HG03280 (cell line): Measurements from ENCODE around the gene NUP188.

Experiments used
- ATAC-seq: cut with Tn5 transposase; IDR thresholded peaks from one replicate; pipeline ENCODE4 v1.9.1; 2021; ENCODE audit warnings: mild to moderate bottlenecking, moderate library complexity; ENCODE audit not compliant: unreplicated experiment

NUP188 gene

DNA sequence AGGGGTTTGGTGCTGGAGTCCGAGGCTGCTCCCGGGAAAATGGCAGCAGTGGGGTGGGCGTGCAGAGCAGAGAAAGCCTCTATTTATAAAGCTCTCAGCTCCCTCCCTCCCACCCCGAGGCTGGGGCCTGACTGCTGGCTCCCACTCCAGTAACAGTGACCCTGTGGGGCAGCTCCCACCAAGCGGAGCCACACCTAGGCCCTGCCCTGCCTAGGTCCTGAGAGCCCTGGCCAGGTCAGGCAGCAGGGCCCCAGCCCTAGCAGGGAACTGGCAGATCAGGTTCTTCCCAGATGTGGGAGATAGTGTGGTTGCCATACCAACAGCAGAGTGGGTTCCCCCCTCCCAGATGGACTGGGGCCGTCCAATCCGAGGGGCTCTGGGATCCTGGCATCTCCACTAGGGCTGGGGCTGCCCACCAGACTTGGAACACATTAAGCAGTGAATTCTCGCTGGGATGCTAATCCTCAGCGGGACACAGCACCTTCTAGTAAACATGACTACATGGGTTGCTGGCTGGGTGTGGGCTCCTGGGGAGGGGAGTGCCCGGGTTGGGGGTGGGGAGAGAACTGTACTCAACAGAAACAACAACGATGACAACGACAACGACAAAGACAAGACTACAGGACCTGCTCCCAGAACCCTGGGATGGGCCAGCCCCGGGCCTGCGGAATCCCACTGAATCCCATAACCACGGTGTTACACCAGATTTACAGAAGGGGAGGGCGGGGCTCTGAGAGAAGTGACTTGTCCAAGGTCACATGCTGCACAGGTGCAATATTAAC is 79.1 kb downstream of the NUP188 start:
- ATAC-seq = no peak

DNA sequence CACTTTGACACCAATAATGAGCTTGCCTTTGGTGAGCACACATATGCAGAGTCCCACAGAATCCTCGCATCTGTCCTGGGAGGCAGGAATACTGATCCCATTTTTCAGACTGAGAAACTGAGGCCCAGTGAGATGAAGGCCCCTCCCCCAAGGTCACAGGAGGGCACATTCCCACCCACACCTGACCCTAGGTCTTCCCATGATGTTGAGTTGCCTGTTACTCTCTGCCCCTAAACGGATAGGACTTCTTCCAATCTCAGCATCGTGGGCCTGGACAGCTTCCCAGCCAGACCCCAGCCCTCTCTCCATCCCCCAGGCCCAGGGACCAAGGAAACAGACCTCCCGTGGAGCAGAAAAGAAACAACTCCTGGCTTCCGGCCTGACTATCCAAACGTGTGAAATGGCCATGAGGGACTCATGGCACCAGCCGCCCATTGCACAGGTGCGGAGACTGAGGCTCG is 79.8 kb downstream of the NUP188 start:
- no peak for ATAC-seq

GRCh38 chr9:129027685-129028191 is 80.2 kb downstream of the NUP188 start:
- ATAC-seq = peak; percentile 37

DNA sequence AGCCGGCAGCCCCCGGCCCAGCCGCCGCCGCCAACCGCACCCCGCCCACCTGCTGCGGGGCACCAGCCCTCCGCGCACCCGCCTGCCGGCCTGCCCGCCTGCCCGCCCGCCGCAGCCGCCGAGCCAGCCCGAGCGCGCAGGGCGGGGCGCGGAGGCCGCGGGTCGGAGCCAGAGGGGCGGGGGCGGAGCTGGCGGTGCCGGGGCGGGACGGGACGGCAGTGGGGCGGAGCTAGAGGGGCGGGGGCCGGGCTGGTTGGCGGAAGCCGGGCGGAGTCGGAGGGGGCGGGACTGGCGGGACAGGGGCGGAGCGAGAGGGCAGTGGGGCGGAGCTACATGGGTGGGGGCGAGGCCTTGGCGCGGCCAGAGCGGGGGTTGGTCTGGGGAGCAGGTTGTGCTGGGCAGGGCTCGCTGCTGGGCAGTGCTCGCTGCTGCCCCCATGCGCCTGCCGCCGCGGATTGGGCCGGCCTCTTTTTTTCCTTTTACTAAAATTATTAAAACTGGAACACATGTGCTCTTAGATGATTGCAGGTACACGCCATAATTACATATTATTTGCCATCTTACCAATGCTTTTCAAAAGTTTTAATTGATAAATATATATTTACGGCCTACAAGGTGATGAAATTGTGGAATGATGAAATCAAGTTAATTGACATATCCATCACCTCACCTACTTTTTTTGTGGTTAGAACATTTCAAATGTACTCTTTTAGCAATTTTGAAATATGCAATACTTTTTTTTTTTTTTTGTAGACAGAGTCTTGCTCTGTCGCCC is 80.9 kb downstream of the NUP188 start, which contains the start of gene SH3GLB2:
SH3GLB2 (minus strand) TSS at position 140 of the 775 bp plus-strand sequence. CDS start 177 bp downstream, outside the sequence.
- ATAC-seq = peak; percentile 90

GRCh38 chr9:129030191-129030590 is 82.7 kb downstream of the NUP188 start:
- no peak for ATAC-seq

GRCh38 chr9:129031514-129031913 is 84.0 kb downstream of the NUP188 start:
- ATAC-seq = no peak

GRCh38 chr9:129032541-129033159 is 85.2 kb downstream of the NUP188 start:
- no peak for ATAC-seq

GRCh38 chr9:129033216-129033615 is 85.7 kb downstream of the NUP188 start:
- no peak for ATAC-seq

- ATAC-seq = peak; percentile 11
Measured at GRCh38 chr9:129035838-129036237, 88.3 kb downstream of the NUP188 start.

DNA sequence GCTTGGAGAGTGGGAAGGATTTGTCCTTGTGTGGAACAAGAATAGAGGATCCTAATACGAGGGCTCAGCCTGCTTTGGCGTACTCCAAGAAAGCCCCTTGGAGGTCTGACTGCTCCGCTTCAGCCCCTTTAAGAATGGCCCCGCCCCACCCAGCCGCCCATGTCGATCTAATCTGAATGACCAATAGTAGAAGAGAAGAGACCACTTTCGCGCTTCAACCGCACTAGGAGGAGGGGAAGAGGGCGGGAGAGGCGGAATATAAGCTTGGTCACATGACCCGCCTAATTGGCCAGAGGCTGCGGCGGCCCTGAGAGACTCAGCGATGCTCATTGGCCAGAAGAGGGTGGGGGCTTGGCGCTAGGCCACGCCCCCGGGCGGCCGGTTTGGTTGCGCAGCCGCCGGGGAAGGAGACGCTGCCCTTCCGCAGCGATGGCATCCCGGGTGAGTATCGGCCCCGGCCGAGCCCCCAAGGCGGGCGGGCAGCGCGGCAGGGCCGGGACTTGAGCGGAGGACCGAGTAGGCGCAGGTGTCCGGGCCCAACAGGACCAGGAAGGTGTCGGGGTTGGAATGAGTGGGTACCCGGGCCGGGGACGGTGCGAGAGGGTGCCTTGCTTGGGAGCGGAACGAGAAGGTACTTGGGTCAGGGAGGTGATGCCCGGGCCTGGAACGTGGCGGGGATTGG is 88.9 kb downstream of the NUP188 start, which contains the start of gene MIGA2:
MIGA2 (plus strand) TSS at position 386 of the 682 bp plus-strand sequence. CDS start 3,969 bp downstream, outside the sequence.
- peak; percentile 96 for ATAC-seq

- ATAC-seq = no peak
Measured at GRCh38 chr9:129036923-129037766, 89.6 kb downstream of the NUP188 start.

GRCh38 chr9:129037767-129038098 is 90.2 kb downstream of the NUP188 start:
- ATAC-seq = no peak

DNA sequence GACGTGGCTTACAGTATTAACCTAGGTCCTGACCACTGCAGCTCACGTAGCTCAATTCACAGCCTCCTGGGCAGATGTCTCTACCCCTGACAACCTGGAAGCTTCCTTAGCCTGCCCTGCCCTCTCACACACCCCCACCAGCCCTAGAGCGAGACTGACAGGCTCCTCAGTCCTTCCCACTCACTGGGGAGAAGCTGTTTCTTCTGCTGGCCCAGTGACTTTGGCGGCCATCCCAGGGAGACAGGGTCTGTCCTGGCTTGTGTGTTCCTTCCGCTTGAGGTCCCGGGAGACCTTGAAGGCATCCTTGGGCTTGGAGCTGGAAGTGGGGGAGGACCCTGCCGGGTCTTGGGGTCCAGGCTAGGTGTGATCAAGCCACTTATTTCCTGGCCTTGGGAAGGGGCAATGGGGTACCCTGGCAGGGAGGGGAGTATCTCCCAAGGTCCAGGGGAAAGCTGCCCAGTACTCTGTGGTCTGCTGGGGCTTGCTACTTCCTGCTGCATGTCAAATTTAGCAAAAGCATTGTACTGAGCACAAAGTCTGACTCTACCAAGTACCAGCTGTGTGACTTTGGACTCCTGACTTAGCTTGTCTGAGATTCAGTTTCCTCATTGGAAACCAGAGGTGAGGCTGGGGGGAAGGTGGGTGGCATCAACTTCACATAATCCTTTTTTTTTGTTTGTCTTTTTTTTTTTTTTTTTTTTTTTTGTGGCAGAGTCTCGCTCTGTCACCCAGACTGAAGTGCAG is 90.8 kb downstream of the NUP188 start:
- ATAC-seq = no peak

GRCh38 chr9:129040113-129040643 is 92.7 kb downstream of the NUP188 start:
- no peak for ATAC-seq

DNA sequence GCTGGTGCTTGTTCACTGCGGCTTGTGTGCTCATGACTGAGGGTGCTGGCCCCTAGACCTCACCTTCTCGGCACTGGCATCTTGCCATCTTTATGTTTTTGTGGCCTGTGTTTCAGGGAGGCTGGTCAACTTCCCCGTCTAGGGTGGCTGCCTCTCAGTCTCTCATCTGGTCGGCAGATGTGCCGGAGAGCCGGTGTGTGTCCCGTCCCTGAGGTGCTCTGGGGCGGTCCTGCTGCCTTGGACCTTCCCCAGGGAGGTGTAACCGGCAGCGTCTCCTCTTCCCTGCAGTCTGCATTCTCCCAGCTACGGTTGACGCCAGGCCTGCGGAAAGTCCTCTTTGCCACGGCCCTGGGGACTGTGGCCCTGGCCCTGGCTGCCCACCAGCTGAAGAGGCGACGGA is 94.5 kb downstream of the NUP188 start:
- no peak for ATAC-seq

DNA sequence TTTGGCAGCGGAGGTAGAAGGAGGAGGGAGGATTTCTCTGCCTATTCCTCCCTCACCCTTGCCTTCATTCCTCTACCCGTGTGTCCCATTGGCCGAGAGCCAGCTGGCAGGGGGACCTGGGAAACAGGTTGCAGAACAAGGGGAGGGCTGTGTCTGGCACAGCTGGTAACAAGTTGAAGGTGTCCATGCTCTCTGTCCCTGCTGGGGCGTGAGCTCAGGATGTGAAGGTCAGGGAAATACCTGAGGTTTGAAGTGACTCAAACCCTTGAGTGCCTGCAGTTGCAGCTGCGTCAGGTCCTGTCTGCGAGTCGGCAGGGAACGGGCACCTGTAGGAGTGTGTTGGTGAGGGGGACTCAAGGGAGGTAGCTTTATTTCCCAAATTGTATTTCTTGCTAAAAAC is 105.1 kb downstream of the NUP188 start:
- no peak for ATAC-seq

- ATAC-seq = no peak
Measured at GRCh38 chr9:129053020-129053419, 105.5 kb downstream of the NUP188 start.

- ATAC-seq = no peak
Measured at GRCh38 chr9:129054163-129054851, 106.8 kb downstream of the NUP188 start.
